Fibroblast of villous mesenchyme (primary cell): ENCODE results near the gene LSR. TPM values are rescaled to one million over a fixed set of nuclear protein-coding genes. Genes with fewer than 3 reads are reported as not detected.
"Not testable (repeated sequence)": the region's sequence is repeated elsewhere in the genome, so short reads cannot be mapped to it uniquely, and the experiment has no call there.

Source experiments
- DNase-seq: peaks from one replicate; pipeline ENCODE4 v3.0.0-alpha.2; 2010; ENCODE audit warnings: low read depth
- H3K4me3 ChIP-seq: 2 replicates; pipeline ENCODE4 v1.5.1; 2011; ENCODE audit warnings: low read depth, mild to moderate bottlenecking, low read length
- CTCF ChIP-seq: IDR thresholded peaks from 2 replicates; pipeline ENCODE4 v1.5.1; 2012; ENCODE audit warnings: low read depth, mild to moderate bottlenecking, low read length; ENCODE audit not compliant: insufficient read depth
- total RNA-seq: library from RNA; depleted of rRNA; stranded (reverse); fragments of >200 nt; gene quantifications from 2 replicates; pipeline ENCODE4 v1.2.3, GENCODE V29; 2012

The LSR gene
- total RNA-seq, 1 donor = 0.86 TPM

GRCh38 chr19:35220315-35220921, 28.4 kb upstream of the LSR start:
- no peak for DNase-seq
- no peak overlapping the region for H3K4me3 ChIP-seq
- TF ChIP-seq CTCF = no peak

- DNase-seq = not testable (repeated sequence)
These were observed 27.7 kb upstream of the LSR start for GRCh38 chr19:35220973-35221590.

GRCh38 chr19:35222373-35223015, 26.3 kb upstream of the LSR start:
- DNase-seq = no peak
- no peak for TF ChIP-seq CTCF
- no peak overlapping the region for H3K4me3 ChIP-seq

More at GRCh38 chr19:35220973-35221590, 27.7 kb upstream of the LSR start:
- H3K4me3 ChIP-seq = not testable (repeated sequence)

- TF ChIP-seq CTCF = no peak
- no peak overlapping the region for H3K4me3 ChIP-seq
- DNase-seq = no peak
These were observed 25.6 kb upstream of the LSR start for GRCh38 chr19:35223084-35223790.

GRCh38 chr19:35223862-35224505, 24.8 kb upstream of the LSR start:
- no peak for TF ChIP-seq CTCF
- peak; percentile 48 for DNase-seq

GRCh38 chr19:35224681-35225571, 23.9 kb upstream of the LSR start:
- H3K4me3 ChIP-seq = no peak overlapping the region
- no peak for DNase-seq
- no peak for TF ChIP-seq CTCF

More at GRCh38 chr19:35223862-35224505, 24.8 kb upstream of the LSR start:
- H3K4me3 ChIP-seq = no peak overlapping the region
